NCI-H345 treated with DMSO at 0.1 percent for 48 hours (cell line): ENCODE data around the gene RGMA.
"Not testable (repeated sequence)": the region's sequence is repeated elsewhere in the genome, so short reads cannot be mapped to it uniquely, and the experiment has no call there.

Source experiments
- DNase-seq: peaks from one replicate; lab custom pipeline; 2025; ENCODE audit not compliant: unreplicated experiment; lab: John Stamatoyannopoulos, UW

Gene RGMA

DNA sequence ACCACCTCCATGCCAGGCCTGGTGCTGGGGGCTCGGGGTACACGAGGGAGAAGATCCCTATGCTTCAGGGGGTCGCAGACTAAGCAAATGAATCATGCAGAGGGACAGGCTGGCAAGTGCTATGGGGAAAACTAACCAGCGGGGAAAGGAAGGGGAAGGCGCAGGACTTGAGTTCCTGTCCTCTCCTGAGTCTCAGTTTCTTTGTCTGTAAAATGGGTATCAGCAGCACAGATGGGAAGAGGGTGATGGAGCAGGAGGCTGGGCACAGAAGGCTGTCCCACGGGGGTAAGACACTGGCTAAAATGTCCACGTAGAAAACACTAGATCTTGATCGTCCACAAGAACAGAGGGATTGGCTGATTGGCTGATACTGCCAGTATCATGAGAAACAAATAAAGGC, 39.8 kb downstream of the RGMA start:
- DNase-seq, result no peak

DNA sequence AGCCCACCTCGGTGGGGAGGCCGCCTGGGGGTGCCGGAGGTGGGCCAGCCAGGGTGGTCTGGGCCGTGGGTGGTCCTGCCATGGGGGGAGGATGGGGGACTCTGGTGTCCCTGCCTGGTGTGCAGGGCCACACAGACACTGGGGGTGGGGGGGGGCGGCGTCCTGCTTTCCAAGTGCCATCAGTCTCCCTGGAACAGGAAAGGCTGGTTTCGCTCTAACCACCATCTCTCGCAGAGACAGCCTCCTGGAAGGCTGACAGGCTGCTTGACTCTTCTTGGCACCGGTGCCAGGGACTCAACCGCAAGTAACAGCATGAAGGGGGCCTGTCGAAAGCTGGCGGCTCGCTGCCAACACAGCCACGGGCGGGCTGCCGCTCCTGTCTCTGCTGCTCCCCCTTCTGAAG, 40.3 kb downstream of the RGMA start:
- DNase-seq, result no peak

DNA sequence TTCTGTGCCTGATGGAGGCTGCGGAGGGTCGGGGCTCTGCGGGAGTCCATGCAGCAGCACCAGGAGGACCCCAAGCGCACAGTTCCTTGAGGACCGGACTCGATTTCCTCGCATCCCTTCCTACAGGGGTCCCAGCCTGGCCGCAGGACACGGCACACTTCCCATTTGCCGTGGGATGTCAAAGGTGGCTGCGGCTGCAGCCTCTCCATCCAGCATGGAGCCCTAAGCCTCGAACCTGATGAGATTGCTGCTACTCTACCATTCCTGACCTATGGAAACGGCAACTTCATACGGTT, 40.6 kb downstream of the RGMA start:
- no peak for DNase-seq

DNA sequence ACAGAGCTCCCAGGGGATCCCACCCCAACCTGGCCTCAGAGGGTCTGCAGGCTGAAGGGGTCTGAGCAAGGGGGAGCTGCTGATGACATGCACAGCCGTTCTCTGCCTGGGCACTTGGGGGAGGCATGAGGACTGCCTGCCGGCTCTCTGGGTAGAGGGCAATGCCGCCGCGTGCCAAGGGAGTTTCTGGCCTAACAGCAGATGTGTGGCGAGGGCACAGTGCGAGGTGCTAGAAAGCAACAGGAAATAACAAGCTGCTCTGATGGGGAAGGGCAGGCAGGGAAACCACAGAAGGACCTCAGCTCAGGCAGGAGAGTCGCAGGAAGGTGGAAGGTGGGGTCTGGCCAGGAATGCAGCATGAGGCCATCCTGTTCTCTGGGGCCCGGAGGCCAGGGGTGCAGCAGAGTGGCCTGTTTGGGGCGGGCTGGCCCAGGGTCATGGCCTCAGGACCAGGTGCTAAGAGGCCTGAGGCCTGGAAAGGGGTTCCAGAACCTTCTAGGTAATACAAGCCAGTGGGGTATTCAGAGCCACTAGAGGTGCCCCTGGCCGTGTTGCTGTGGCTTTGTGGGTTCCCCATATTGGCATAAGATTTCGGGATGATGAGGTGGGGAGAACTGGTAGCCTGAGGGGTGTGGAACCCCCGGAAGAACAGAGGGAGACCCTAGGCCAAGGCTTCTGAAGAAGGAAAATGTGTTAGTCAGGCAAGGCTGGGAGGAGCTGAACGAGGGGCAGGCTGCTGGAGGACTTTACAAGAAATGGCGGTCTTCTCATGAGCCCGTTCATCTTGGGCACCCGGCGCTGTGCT, 41.2 kb downstream of the RGMA start:
- DNase-seq, result no peak

DNA sequence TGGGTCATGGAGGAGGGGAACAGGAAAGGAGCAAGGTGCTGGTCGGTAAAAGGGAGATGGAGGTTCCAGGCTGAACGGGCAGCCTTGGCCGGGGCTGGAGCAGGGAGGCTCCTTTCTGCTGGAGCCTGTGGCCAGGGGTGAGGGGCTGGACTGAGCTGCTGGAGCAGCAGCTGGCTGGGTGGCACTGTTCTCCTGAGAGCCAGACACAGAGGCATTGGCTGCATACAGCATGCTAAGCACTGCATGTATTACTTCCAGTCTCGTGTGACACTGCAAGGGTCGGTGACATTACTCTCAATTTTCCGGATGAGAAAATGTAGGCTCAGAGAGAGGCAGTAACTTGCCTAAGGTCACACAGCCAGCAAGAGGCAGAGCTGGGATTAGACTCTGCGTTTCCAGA, 42.3 kb downstream of the RGMA start:
- DNase-seq, result no peak

DNA sequence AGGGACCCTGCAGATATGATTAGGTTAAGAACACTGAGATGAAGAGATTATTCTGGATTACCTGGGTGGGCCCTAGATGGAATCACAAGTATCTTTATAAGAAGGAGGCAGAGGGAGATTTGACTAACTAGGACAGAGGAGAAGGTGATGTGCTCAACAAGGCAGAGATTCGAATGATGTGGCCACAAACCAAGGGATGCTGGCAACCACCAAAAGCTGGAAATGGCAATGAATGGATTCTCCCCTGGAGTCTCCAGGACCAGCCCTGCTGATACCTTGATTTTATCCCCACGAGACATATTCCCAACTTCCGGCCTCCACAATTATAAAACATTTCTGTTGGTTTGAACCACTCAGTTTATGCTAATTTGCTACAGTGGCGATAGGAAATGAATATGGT, 42.9 kb downstream of the RGMA start:
- DNase-seq, result no peak

DNA sequence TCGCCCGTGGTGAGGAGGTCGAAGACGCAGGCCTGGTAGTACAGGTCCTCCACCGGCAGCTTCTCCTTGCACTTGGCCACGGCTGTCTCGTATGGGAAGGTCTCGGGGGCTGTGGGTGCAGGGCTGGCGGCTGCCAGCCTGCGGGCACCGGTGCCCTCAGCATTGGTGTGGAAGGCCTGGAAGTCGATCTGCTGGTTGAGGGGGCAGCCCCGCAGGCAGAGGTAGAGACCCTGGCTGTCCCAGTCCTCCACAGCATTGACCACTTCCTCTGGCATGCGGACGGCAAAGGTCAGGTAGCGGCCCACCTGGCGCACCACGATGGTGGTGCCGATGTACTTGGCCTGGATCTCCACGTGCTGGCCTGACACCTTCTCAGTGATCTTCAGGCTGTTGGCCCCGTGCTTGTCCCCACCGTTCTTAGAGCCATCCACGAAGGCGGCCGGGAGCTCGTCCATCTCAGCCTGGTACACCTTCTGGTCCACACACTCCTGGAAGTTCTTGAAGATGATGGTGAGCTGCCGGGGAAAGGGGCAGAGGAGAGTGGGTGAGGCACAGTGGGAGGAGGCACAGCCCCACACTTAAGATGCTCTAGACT, 43.7 kb downstream of the RGMA start:
- no peak for DNase-seq

DNA sequence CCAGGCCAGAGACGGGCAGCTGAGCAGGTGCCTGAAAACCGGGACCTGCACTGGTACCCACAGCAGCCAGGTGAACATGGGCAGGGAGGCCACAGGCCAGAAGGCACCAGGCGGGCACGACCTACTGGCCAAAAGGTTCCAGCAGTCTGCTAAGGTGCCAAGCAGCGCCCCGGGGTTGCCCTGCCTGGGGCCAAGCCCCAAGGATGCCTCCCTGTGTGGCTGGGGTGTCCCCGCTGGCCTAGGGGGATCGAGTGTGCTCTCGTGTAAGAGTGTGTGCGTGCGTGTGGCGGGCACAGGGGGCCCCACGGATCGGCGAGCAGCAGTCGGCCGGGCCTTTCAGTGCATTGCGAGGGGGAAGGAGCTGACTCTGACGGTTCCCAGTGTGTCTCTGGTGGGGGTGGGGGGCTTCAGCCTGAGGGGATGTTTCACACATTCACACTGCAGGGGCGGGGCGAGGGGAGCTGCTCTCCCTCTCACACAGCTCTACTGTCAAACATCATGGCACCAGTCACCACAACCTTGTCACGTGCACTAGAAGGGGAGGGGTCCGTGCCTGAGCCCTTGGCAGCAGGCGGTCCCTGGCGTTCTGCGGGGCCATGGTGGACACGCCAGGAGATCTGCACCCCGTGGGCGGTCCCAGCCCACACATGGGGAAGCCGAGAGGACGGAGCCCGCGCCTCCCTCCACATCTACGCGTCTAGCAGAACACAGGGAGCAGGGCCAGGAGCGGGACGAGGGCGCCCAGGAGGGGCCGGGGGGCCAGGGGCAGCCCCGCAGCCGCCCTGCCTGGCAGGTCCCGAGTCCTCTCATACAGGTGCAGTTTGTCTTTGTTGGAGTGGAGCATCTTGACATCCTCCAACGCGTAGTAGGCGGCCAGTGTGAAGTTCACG, 44.5 kb downstream of the RGMA start:
- no peak for DNase-seq

DNA sequence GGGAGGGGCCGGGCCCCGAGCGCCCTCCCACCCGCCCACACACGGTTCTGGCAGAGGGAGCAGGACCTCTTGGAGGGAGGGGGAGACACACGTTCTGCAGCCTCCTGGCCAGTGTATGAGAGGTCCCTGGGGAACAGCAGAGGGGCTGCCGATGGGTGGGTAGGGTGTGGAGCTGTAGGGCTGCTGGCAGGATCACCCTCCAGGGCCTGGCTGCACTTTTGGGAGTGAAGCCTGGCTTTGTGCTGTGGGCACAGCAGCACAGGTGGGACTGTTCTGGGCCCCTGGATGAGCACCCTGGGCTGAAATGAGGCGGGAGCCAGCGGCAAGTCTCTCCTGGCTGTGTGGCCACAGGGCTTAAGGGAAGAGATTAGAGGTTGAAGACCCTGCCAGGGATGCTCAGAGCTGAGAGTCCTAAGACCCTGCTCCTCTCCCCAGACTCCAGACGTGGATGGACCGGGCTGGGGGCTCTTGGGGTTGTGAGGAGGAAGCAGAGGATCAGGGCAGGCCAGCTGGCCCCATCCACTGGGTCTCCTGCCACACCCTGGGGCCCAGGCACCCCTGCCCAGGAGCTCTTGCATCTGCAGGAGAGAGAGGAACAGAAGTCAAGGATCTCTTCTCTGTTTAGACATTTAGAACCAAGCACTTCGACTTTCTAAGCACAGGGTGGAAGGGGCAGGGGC, 45.2 kb downstream of the RGMA start:
- DNase-seq, result no peak

DNA sequence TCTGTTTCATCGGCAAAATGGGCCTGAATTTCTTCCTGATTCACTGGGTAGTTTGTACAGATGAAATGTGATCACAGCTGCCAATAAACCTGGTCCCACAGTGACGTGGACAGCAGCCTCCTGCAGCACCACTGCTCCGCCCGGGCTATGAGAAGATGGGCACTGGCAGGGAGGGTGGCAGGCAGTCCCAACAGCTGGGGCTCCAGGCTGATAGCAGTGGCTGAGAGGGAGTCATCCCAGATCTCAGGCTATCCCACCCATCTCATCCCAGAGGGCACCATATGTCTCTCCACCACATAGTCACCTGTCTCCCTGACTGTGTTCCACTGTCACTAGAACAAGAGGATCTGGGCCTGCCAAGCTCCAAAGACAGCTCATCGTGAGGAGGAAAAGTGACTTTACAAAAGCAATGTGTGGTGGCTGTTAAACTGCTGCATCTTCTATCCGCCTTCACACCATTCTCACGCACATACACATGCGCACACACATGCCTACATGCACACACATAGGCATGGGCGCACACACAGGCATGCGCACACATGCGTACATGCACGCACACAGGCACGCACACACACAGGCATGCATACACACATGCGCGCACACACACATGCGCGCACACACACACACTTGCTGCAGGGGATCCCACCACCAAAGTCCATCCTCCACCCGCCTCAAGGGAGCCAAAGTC, 46.2 kb downstream of the RGMA start:
- DNase-seq, result no peak

DNA sequence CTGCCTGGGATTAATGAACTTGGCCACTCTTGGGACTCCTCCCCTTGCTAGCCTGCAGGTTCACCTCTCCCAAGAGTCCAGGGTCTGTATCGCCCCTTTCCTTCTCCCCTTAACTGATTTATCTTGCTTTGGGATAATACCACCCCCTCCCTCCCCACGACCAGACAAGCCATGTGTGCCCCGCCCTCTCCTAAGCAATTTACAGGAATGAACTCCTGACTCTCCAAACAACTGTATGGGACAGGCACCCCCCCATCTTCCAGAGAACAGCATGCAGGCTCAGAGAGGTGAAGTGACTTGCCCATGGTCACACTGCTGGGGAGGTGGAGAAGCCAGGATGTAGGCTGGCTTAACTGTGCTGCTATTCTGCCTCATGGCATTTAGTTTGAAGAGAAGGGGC, 46.8 kb downstream of the RGMA start:
- no peak for DNase-seq

DNA sequence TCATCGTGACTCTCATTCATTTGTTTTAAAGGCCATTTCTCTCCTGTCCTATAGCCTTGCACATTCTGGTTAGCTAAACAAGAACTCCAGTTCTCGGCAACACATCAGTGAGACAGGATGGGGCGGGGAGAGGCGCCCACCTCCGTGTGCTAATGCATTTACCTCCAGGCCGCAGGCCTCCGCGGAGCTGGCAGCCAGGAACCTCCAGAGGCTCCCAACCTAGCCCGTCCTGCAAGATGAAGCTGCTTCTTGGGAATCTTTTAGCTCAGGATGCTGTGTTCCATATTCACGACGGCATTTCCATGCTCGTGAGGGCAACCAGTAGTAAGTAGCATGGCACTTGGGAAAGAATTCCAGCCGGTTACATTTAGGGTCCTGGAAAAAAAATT, 47.9 kb downstream of the RGMA start:
- DNase-seq, result no peak

DNA sequence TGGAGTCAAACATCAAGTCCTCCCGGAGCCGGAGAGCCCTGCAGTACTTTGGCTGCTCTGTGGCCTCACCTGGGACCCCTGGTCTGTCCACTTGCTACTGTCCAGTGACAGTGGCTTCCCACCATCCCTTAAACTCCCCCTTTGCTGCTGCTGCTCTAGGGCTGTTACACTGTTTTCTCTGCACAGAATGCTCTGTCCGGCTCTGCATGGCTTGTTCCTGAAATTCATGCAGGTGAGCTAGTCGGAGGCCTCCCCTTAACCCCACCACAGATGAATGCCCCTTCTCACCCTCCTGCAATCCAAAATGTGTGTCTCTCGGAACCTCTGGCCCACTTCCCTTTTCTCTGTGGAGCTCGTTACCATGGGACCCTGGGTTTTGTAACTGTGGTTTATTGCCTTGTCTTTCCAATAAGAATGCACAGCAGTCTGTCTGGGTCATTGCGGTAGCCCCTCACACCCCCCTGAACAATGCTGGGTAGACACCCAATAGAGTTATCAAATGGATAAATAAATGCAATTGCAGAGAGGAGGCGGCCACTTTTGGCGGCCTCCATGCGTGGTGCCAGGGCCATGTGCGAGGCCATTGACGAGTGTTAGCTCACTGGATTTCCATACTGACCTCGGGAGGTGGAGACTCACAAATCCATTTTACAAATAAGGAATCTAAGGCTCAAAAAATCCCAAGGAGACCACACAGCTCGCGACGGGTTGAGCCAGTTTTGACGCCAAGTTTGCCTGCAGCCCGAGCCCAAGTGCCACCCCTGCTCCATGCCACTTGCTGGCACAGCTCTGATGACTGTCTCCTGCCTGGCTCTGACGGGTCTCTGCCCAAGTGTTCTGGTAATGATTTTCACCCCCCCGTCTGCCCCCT, 48.5 kb downstream of the RGMA start:
- no peak for DNase-seq

DNA sequence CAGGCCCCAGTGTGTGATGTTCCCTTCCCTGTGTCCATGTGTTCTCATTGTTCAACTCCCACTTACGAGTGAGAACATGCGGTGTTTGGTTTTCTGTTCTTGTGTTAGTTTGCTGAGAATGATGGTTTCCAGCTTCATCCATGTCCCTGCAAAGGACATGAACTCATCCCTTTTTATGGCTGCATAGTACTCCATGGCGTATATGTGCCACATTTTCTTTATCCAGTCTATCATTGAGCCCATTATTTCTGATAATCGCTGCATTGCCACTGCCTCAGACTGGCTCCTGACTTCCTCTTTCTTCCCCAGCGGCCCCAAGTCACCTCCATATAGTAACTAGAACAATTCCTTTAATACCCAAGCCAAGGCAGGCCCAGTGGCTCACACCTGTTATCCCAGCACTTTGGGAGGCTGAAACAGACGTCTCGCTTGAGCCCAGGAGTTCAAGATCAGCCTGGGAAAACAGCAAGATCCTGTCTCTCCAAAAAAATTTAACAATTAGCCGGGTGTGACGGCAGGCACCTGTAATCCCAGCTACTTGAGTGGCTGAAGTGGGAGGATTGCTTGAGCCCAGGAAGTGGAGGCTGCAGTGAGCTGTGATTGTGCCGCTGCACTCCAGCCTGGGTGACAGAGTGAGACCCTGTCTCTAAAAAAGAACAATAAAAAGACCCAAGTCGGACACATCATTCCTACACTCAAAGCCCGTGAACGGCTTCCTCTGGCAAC, 49.3 kb downstream of the RGMA start:
- DNase-seq, result not testable (repeated sequence)

DNA sequence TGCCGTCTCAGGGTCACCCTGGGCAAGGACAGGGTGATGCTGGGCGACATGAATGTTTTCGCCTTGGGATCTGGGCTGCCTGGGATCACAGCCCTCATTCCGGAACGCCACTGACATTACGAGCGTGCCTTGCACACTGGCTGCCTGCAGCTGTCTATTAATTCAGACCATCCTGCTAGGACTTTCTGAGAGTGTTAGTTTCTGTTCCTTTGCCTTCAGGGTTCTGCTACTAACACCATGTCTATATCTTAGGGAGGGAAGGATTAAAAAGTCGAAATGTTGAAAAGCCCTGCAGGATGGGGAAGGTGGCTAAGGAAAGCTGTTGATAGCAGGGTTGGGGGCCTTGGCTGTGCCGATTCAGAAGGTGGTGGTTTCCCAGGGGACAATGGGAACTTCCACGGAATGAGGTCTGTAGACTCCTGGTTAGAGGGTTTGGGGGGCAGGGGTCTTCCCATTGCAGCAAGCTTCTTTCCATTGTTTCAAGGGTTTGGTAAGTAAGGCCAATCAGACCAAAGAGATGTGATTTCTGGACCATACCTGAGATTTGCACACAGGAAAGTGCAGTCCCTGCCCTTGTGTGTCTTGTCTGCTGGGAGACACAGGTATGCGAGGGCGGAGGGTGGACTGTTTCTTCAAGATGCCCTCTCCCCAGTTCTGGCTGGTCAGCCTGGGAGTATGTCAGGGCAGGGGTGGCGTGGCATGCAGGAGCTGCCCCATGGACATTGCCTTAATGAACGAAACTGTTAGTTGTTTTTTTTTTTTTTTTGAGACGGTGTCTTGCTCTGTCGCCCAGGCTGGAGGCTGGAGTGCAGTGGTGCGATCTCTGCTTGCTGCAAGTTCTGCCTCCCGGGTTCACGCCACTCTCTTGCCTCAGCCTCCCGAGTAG, 50.9 kb downstream of the RGMA start:
- DNase-seq, result no peak

DNA sequence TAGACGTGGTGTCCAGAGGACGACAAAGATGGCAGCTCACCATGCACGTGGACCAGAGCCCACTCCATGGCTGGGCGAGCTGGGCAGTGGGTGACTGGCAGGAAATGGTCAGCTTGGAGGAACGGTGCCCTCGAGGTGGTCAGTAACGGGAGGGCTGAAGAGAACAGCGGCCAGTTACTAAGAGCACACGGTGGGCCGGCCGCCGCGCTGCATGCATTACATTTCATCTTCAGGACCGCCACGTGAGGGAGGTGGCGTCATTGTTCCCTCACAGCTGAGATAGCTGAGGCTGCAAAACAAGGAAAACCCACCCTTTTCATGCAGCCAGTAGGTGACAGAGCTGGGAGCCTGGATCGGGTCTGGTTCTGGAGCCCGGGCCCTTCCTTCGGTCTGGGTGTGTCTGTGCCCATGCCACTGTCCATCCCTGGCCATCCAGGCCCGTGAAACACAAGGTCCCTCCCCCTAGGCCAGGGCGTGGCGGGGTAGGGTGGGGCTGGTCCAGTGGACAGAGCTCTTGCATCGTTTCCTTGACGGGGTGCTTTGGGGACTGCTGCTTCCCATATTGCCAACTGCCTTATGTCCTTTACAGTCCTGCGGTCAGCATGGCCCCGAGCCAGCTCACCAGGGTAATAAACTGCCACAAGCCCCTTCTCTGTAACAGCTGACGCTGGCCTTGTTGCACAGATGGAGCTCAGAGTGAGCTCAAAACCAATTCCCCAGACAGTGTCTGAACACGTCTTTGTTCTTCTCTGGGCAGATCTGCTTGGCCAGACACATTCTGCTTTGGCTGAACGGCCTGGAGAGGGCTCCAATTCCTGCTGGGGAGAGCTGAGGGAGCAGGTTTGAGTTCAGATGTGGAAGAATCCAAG, 51.8 kb downstream of the RGMA start:
- DNase-seq, result no peak
